BLaER1 (cell line): Measurements from ENCODE around the gene FADS6.

Source experiments
- H3K27ac ChIP-seq: shearing (Covaris generic); formaldehyde crosslinking; 2 replicates; pipeline ENCODE4 v1.8.1; 2022
- H3K27me3 ChIP-seq: shearing (Covaris generic); formaldehyde crosslinking; 2 replicates; pipeline ENCODE4 v1.8.1; 2022
- H3K36me3 ChIP-seq: shearing (Covaris generic); formaldehyde crosslinking; 2 replicates; pipeline ENCODE4 v1.8.1; 2022
- H3K4me1 ChIP-seq: shearing (Covaris generic); formaldehyde crosslinking; 2 replicates; pipeline ENCODE4 v1.8.1; 2022
- H3K4me2 ChIP-seq: shearing (Covaris generic); formaldehyde crosslinking; 2 replicates; pipeline ENCODE4 v1.8.1; 2022
- H3K4me3 ChIP-seq: shearing (Covaris generic); formaldehyde crosslinking; 2 replicates; pipeline ENCODE4 v1.8.1; 2022
- H3K9ac ChIP-seq: shearing (Covaris generic); formaldehyde crosslinking; 2 replicates; pipeline ENCODE4 v1.8.1; 2022
- H3K9me3 ChIP-seq: shearing (Covaris generic); formaldehyde crosslinking; 2 replicates; pipeline ENCODE4 v1.8.1; 2022
- H4K20me1 ChIP-seq: shearing (Covaris generic); formaldehyde crosslinking; 2 replicates; pipeline ENCODE4 v1.8.1; 2022
- Cebpa-rat ChIP-seq: shearing (Covaris generic); IDR thresholded peaks from 2 replicates; pipeline ENCODE4 v1.8.1; 2022

FADS6 gene

DNA sequence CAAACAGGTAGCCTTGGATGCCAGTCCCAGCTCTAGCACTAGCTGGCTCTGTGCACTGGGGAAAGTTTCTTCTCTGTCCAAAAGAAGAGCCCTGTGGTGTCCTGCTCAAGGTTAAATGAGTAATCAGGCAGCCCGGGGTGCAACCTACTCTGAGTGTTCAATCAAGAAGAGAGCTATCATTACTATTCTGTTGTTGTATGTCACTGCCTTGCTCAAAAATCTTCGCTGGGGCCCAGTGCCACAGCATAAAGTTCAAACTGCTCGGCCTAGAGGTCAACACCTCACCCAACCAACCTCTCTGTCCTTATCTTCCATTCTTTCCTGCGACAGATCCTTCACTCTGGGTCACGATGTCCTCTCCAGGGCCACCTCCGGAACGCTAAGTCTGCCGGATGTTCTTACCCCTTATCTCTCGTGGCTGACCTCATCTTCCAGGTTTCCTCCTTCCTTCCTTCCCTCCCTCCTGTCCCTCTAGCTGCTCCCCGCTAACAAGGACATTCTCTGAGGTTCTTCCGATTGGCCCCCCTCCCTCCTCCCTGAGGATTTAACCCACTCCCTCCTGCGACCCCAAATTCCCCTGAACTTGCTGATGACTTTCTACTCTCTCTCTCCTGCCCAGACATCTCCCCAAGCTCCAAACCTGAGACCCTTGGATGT lies 25.1 kb downstream of the FADS6 start:
- Histone ChIP-seq H3K9me3 (no peaks in the 10 kb centered on the region), H3K27ac (no peak overlapping the region), H3K27me3 (no peaks in the 10 kb centered on the region), H3K4me2 (no peak overlapping the region), H3K36me3 (peaks cover 4% of the 10 kb centered on the region; the same call in 1 of the 2 replicates), H3K4me3 (no peak overlapping the region), H4K20me1 (peaks cover 11% of the 10 kb centered on the region), H3K9ac (no peak overlapping the region), H3K4me1 (peaks cover 45% of the 10 kb centered on the region)
- TF ChIP-seq Cebpa-rat, result no peak

DNA sequence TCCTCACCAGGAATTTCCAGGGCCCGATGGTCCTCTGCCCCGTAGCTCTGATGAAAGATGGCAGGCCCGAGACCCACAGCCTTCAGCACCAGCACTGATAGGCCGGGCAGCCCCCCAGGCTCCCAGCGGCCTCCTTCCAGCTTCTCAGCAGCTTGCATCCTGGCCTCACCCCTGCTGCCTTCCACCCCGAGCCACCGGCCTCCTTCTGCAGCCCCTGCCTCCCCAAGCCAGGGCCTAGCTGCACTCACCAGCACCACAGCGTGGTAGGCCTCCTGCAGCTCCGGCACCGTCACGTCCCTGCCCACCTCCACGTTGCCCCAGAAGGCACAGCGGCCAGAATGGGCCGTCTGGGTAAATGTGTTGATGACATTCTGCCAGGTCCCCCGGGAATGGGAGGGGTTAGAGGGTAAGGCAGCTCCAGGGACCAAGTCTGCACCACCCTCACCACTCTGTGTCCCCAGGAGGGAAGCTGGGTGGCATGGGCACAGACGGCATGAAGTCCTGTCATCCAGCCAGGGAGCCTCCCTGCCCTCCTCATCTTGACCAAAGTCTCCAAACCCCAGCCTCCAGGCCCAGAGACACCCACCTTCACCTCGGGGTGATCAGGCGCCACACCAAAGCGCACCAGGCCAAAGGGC lies 27.1 kb downstream of the FADS6 start:
- Histone ChIP-seq H3K27me3 (peaks cover 13% of the 10 kb centered on the region), H3K4me2 (peak overlapping the region; percentile 55), H4K20me1 (peaks cover 30% of the 10 kb centered on the region), H3K27ac (peak overlapping the region; percentile 33), H3K9ac (peak overlapping the region; percentile 58; the same call in 1 of the 2 replicates), H3K4me3 (no peak overlapping the region), H3K36me3 (peaks cover 4% of the 10 kb centered on the region; the same call in 1 of the 2 replicates), H3K9me3 (no peaks in the 10 kb centered on the region), H3K4me1 (peaks cover 48% of the 10 kb centered on the region)
- no peak for TF ChIP-seq Cebpa-rat

DNA sequence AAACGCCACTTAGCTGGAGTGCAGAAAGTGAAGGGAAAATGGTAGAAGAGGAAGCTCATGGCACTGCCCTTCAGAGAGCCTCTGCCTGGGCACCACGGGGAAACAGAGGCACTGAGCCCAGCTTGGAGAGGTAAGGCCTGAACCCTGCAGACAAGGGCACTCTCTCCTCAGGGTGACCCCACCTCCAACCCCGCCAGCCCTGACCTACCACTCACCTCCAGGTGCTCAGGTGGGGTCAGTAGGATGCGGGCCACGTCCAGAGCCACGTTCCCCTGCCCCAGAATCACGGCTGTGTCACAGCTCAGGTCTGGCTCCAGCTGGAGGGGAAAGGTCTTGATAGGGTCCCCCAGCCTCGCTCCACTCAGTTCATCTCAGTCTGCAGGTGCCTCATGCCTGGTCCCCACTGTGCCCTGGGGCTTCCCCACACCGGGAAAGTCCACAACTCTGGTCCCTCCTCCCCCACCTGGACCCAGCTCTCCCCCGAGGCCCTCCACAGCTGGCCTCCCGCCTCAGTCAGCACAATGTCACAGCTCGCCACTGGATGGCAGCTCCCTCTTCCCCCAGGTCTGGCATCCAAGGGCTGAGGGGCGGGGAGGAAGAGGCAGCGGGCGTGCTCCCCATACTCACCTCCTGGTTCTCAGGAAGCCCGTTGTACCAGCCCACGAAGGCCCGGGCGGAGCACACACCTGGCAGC lies 27.8 kb downstream of the FADS6 start:
- Histone ChIP-seq H3K9ac (peak overlapping the region; percentile 58; the same call in 1 of the 2 replicates), H3K4me1 (peaks cover 48% of the 10 kb centered on the region), H3K4me3 (no peak overlapping the region), H3K27ac (peak overlapping the region; percentile 33), H3K4me2 (peak overlapping the region; percentile 55), H3K9me3 (no peaks in the 10 kb centered on the region), H3K27me3 (peaks cover 20% of the 10 kb centered on the region), H4K20me1 (peaks cover 36% of the 10 kb centered on the region), H3K36me3 (peaks cover 4% of the 10 kb centered on the region; the same call in 1 of the 2 replicates)
- no peak for TF ChIP-seq Cebpa-rat

DNA sequence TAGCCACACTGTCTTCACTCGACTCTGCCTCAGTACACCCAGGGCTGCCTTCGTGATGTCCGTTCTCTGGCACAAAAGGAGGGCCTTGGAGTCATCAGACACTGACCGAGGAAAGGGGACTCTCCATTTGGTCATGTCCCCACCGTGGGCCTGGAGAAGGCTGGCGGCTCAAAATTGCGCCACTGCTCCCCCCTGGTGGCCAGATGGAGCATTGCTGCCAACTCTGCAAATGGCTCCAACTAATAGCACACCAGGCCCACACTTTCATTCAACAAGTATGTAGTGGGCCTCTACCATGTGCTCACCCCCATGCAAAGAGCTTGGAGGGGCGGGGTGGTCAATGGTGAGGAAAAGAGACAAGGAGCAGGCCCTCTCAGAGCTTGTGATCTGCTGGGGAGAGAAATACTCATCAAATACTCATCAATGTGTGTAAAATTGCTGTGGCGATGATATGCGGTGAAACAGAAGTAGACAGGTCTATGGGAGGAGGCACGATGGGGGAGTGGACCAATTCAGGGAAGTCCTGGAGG lies 28.5 kb downstream of the FADS6 start:
- Histone ChIP-seq H3K27ac (no peak overlapping the region), H3K4me2 (no peak overlapping the region; the same call in 1 of the 2 replicates), H3K36me3 (peaks cover 4% of the 10 kb centered on the region; the same call in 1 of the 2 replicates), H3K27me3 (peaks cover 27% of the 10 kb centered on the region), H4K20me1 (peaks cover 43% of the 10 kb centered on the region), H3K9ac (no peak overlapping the region), H3K4me3 (no peak overlapping the region), H3K9me3 (no peaks in the 10 kb centered on the region), H3K4me1 (peaks cover 55% of the 10 kb centered on the region)
- no peak for TF ChIP-seq Cebpa-rat

DNA sequence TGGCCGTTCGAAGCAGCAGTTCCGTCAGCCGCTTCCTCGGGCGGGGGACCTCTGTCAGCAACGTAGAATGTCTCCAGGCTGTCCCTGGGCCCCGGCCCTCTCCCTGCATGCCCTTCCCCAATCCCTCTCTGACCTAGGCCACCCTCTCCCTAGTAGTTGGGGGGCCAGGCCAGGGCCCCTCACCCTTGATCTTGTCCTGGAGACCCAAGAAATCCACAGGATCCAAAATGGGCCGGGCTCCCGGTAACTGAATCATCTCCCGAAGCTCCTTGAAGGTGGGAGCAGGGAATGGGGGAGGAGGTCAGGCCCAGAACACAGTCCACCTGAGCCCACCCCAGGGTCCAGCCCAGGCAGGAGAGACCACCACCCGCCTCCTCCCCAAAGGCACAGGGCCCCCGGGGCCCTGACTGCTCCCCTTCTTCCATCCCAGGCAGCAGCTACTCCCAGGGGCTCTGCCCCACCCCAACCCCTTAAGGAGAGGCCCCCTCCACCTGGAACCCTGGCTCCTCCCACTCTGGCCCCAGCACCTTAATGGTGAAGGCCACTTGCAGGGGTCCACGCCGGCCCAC lies 29.1 kb downstream of the FADS6 start:
- TF ChIP-seq Cebpa-rat, result no peak
- Histone ChIP-seq H3K9ac (no peak overlapping the region), H3K4me1 (peaks cover 52% of the 10 kb centered on the region), H4K20me1 (peaks cover 44% of the 10 kb centered on the region), H3K27ac (no peak overlapping the region), H3K4me3 (no peak overlapping the region), H3K9me3 (no peaks in the 10 kb centered on the region), H3K27me3 (peaks cover 33% of the 10 kb centered on the region), H3K4me2 (no peak overlapping the region; the same call in 1 of the 2 replicates), H3K36me3 (no peaks in the 10 kb centered on the region)

DNA sequence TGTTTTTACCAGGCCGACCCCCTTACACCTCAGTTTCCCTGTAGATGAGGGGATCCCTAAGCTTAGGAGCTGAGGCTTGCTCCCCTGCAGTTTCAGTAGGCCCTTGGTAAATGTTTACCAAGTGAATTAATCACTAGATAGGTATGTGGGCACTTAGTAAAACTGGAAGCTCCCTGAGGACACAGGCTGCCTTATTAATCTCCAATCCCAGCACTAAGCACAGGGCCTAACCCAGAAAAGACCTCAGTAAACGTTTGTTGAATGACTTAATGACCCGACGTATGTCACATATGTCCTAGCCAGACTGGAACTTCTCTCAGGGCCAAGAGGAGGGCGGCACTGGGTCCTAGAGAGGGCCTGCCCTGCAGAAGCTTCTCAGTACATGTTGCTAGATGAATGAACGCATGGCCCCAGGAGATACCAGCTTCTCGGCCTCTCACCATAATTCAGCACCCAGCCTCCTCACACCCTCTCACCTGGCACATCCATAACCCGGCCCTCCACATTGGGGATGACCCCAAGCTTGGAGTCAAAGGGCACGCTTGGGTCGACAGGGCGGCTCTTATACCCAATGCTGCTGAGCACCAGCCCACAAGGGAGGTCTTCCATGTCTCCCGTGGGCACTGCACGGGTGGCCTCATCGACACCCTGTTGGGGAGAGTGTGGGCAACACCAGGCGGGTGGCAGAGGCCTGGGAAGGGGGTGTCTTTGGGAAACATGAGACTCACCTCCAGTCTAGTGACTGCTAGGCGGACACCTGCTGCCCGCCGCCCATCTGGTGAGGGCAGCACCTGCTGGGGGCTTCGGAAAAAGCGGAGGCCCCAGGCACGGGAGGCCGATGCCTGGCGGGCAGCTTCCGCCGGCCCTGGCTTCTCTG lies 29.8 kb downstream of the FADS6 start:
- no peak overlapping the region for H3K4me3 ChIP-seq
- TF ChIP-seq Cebpa-rat, result no peak

DNA sequence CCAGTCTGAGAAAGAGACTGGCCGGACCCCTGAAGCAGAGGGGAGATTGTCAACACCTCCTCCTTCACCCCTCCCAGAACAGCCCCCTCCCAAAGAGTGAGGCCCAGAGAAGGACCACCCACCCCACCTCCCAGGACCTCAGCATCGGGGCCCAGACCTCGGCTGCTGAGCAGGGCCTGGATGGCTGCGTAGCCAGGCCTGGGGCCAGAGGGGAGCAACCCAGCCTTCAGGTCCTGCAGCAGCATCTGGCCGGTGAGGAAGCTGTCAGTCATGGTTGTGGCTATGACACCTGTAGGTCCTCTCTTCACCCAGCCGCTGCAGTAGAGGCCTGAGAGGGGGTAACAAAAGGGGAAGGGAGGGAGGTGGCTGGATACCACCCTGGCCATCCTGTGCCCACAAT lies 30.5 kb downstream of the FADS6 start:
- Histone ChIP-seq H3K4me3 (no peak overlapping the region), H3K4me1 (peaks cover 50% of the 10 kb centered on the region), H3K9ac (no peak overlapping the region), H3K4me2 (peak overlapping the region; percentile 31; the same call in 1 of the 2 replicates), H3K27me3 (peaks cover 46% of the 10 kb centered on the region), H4K20me1 (peaks cover 50% of the 10 kb centered on the region), H3K9me3 (no peaks in the 10 kb centered on the region), H3K27ac (no peak overlapping the region), H3K36me3 (no peaks in the 10 kb centered on the region)
- no peak for TF ChIP-seq Cebpa-rat

More for the DNA sequence above, 29.8 kb downstream of the FADS6 start:
- Histone ChIP-seq H4K20me1 (peaks cover 49% of the 10 kb centered on the region), H3K9ac (no peak overlapping the region), H3K9me3 (no peaks in the 10 kb centered on the region), H3K36me3 (no peaks in the 10 kb centered on the region), H3K4me2 (peak overlapping the region; percentile 31; the same call in 1 of the 2 replicates), H3K27me3 (peaks cover 40% of the 10 kb centered on the region), H3K4me1 (peaks cover 50% of the 10 kb centered on the region), H3K27ac (no peak overlapping the region)

DNA sequence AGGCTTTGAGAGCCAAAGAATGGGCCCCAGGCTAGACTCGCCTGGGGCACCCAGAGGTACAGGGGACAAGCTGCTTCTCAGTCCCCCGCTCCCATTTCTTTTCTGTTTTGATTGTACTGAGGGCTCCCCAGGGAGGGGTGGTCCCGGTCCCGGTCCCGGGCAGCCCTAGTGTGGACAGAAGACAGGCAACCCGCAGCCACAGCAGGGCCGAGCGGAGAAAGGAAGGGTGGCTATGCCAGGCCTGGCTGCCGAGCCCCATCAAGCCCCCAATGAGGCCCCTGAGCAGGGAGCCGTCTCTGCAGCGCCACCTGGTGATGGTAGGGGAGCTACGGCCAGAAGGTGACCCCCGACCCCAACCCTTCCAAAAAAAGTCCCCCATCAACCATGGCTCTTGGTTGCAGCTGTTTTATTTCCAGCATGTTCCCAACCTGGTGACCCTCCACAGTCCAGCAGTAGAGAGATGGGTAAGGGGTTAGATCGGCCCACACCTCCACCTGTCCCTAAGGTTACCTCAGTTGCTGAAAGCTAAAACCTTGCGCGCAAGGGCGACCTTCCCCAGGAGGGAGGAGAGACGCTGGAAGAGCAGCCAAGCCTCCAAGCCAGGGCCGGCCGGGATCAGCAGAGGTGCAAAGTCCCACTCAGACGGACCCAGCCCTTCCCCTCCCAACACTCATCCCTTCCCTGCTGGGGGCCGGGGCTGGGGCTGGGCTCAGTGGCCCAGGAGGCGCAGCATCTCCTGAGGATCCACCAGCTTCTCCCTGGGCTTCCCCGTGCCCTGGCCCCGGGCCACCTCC lies 31.1 kb downstream of the FADS6 start:
- Histone ChIP-seq H3K4me2 (peak overlapping the region; percentile 31; the same call in 1 of the 2 replicates), H4K20me1 (peaks cover 53% of the 10 kb centered on the region), H3K36me3 (no peaks in the 10 kb centered on the region), H3K4me3 (no peak overlapping the region), H3K27ac (no peak overlapping the region), H3K9me3 (no peaks in the 10 kb centered on the region), H3K9ac (no peak overlapping the region), H3K4me1 (peaks cover 54% of the 10 kb centered on the region), H3K27me3 (peaks cover 53% of the 10 kb centered on the region)
- no peak for TF ChIP-seq Cebpa-rat
